Ramos (cell line): ENCODE measurements around the gene CLIP2.

ENCODE experiments used
- in situ Hi-C: fragments of 300-500 bp; cut with MboI; formaldehyde crosslinking; loops from one replicate; pipeline ENCODE4 v1.14.3; 2022; ENCODE audit warnings: low sequenced_read_pairs; ENCODE audit not compliant: unreplicated experiment

The CLIP2 gene

GRCh38 chr7:74400420-74401136 is 111.4 kb downstream of the CLIP2 start:
- in situ Hi-C loops: loop anchor here (5.0 to 25.0 kb wide), 3 partner anchors 193 to 462 kb away; partner anchors contain the start of gene GTF2IRD2

- in situ Hi-C loops: loop anchor here (5.0 to 25.0 kb wide), 3 partner anchors 194 to 461 kb away; partner anchors contain the start of gene GTF2IRD2
Observed at GRCh38 chr7:74401137-74401859, 112.1 kb downstream of the CLIP2 start.

GRCh38 chr7:74402668-74403067 is 113.5 kb downstream of the CLIP2 start:
- in situ Hi-C loops: loop anchor here (5.0 to 25.0 kb wide), 3 partner anchors 195 to 460 kb away; partner anchors contain the start of gene GTF2IRD2

- in situ Hi-C loops: loop anchor here (5.0 to 25.0 kb wide), 3 partner anchors 196 to 459 kb away; partner anchors contain the start of gene GTF2IRD2
Observed at GRCh38 chr7:74403521-74404387, 114.5 kb downstream of the CLIP2 start.

GRCh38 chr7:74404388-74404700 is 115.1 kb downstream of the CLIP2 start:
- in situ Hi-C loops: loop anchor here (5.0 to 25.0 kb wide), 3 partner anchors 197 to 458 kb away; partner anchors contain the start of gene GTF2IRD2

GRCh38 chr7:74404741-74405140 is 115.5 kb downstream of the CLIP2 start:
- in situ Hi-C loops: loop anchor here (5.0 to 25.0 kb wide), 3 partner anchors 197 to 458 kb away; partner anchors contain the start of gene GTF2IRD2

GRCh38 chr7:74405191-74405898 is 116.1 kb downstream of the CLIP2 start:
- in situ Hi-C loops: loop anchor here (25.0 kb wide), 1 partner anchor 457 kb away; the partner anchor contains the start of gene GTF2IRD2

- in situ Hi-C loops: loop anchor here (25.0 kb wide), 1 partner anchor 456 kb away; the partner anchor contains the start of gene GTF2IRD2
Observed at GRCh38 chr7:74405899-74406512, 116.8 kb downstream of the CLIP2 start.

GRCh38 chr7:74407958-74408357 is 118.8 kb downstream of the CLIP2 start:
- in situ Hi-C loops: loop anchor here (25.0 kb wide), 1 partner anchor 454 kb away; the partner anchor contains the start of gene GTF2IRD2

- in situ Hi-C loops: loop anchor here (25.0 kb wide), 1 partner anchor 453 kb away; the partner anchor contains the start of gene GTF2IRD2
Observed at GRCh38 chr7:74409571-74409970, 120.4 kb downstream of the CLIP2 start.

- in situ Hi-C loops: loop anchor here (25.0 kb wide), 1 partner anchor 452 kb away; the partner anchor contains the start of gene GTF2IRD2
Observed at GRCh38 chr7:74410772-74411171, 121.6 kb downstream of the CLIP2 start.

- in situ Hi-C loops: loop anchor here (25.0 kb wide), 1 partner anchor 451 kb away; the partner anchor contains the start of gene GTF2IRD2
Observed at GRCh38 chr7:74411571-74411970, 122.4 kb downstream of the CLIP2 start.

- in situ Hi-C loops: loop anchor here (25.0 kb wide), 1 partner anchor 450 kb away; the partner anchor contains the start of gene GTF2IRD2
Observed at GRCh38 chr7:74412056-74412455, 122.8 kb downstream of the CLIP2 start.

- in situ Hi-C loops: loop anchor here (25.0 kb wide), 1 partner anchor 450 kb away; the partner anchor contains the start of gene GTF2IRD2
Observed at GRCh38 chr7:74412603-74413002, 123.4 kb downstream of the CLIP2 start.

- in situ Hi-C loops: loop anchor here (25.0 kb wide), 1 partner anchor 448 kb away; the partner anchor contains the start of gene GTF2IRD2
Observed at GRCh38 chr7:74414595-74415333, 125.6 kb downstream of the CLIP2 start.

- in situ Hi-C loops: loop anchor here (25.0 kb wide), 1 partner anchor 445 kb away; the partner anchor contains the start of gene GTF2IRD2
Observed at GRCh38 chr7:74417419-74417971, 128.3 kb downstream of the CLIP2 start.

GRCh38 chr7:74418076-74418475 is 128.9 kb downstream of the CLIP2 start:
- in situ Hi-C loops: loop anchor here (25.0 kb wide), 1 partner anchor 444 kb away; the partner anchor contains the start of gene GTF2IRD2
